ENCODE measurements around the gene CEP78.

Gene CEP78

DNA sequence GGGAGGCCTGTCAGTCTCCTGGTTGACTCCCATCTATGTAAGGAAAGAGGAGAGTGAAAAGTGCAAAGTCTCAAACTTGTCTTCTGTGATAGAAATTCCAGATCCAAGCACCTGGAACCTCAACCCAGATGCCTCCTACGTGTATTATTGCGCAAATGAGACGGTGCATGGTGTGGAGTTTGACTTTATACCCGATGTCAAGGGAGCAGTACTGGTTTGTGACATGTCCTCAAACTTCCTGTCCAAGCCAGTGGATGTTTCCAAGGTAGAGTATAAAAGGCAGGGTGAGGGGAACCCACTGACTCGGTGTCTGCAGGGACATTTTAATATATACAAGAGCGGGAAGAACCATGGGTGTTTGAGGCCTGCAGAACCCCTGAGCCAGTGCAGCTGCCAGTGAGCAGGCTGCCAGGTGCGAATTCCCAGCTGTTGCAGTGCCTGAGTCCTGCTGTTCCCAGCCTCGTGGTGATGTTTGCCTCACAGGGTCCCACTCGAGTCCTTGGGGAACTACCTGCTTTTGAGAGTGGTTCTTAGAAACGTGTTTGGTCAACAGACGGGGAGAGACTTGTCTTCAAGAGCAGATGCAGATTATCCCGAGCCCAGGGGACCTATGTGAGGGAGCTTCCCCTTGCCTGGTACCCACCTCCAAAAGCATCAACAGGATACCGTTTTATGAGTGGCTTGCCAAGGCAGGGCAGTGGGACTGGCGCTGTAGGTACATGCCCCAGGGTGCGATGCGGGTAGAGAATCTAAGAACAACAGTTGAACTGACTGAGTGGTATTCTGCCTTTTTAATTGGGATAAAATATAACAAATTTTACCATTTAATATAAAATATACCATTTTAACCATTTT, 70.6 kb downstream of the CEP78 start:
- DNase-seq (ENCODE audit: low read depth in 2 of 2): no peak

DNA sequence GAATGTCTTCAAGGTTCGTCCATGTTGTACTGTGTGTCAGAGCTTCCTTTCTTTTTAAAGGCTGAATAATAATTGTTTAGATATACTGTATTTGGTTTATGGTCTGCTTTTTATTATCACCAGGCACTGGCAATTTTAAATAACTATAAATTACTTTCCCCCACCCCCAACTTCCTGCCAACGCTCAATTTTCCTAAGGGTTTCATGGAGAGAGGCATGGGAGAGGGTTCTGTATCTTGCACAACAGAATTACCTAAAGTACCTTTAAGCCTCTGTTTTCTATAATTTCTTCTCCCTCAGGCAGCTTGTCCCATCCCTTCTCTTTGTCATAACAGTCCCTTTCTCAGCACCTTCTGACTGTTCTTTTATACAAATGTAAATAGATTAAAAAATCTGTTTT, 71.5 kb downstream of the CEP78 start:
- no peak for DNase-seq (ENCODE audit: low read depth in 2 of 2)

DNA sequence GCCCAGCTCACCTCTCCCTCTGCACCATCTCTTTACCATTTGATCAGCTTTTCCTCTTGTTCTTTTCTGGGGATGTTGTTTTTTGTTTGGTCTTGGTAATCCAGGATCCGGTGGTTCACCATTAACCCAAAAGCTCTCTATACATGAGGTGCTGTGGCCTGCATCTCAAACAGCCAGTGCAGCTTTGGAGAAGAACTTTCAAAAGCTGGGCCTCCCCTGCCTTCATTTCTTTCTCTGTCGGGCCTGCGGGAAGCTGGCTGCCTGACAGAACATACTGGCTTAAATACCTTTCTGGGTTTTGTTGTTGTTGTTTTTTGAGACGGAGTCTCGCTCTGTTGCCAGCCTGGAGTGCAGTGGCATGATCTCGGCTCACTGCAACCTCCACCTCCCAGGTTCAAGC, 73.2 kb downstream of the CEP78 start:
- DNase-seq (ENCODE audit: low read depth in 2 of 2): no peak

- no peak for DNase-seq (ENCODE audit: low read depth in 2 of 2)
Measured at GRCh38 chr9:78311075-78311474, 75.2 kb downstream of the CEP78 start.

GRCh38 chr9:78311886-78312524, 76.1 kb downstream of the CEP78 start:
- DNase-seq (ENCODE audit: low read depth in 2 of 2): no peak

DNA sequence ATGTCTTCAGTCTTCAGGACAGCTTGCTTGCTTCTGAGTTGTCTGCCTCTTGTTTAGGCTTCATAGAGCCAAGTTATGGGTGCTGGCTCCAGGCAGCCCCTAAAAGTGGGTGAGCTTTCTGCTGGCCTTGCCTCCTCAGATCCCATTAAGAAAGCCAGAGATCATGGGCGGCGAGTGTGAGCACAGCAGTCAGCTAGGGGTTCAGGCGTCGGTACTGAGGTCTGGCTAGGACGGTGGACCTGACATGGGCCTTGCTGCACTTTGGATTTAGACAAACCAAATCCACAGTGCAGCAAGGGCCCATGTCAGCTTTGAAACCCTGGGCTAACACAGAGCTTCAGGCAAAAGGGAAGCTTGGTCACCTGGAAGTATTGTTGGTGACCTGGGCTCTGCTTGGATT, 78.7 kb downstream of the CEP78 start:
- DNase-seq (ENCODE audit: low read depth in 2 of 2): no peak

GRCh38 chr9:78314953-78315870, 79.3 kb downstream of the CEP78 start:
- no peak for DNase-seq (ENCODE audit: low read depth in 2 of 2)

- DNase-seq (ENCODE audit: low read depth in 2 of 2): no peak
Measured at GRCh38 chr9:78316166-78316892, 80.5 kb downstream of the CEP78 start.

GRCh38 chr9:78319197-78320029, 83.5 kb downstream of the CEP78 start:
- DNase-seq (ENCODE audit: low read depth in 2 of 2): no peak

DNA sequence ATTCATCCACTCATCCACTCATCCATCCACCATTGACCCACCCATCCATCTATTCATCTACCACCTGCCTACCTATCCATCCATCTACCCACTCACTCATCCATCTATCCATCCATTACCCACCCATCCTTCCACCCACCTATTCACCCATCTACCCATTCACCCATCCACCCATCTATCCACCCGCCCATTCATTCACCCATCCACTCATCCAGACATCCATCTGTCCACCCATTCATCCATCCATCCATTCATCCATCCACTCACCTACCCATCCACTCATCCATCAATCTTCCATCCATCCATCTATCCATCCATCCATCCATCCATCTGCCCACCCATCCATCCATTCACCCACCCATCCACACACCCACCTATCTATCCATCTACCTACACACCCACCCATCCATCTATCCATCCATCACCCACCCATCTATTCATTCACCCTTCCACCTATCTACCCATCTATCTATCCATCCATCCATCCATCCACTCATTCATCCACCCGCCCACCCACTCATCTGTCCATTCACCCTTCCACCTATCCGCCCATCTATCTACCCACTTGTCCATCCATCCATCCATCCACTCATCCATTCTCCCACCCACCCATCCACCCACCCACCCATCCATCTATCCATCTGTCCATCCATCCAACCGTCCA, 84.3 kb downstream of the CEP78 start:
- DNase-seq (ENCODE audit: low read depth in 2 of 2): no peak

DNA sequence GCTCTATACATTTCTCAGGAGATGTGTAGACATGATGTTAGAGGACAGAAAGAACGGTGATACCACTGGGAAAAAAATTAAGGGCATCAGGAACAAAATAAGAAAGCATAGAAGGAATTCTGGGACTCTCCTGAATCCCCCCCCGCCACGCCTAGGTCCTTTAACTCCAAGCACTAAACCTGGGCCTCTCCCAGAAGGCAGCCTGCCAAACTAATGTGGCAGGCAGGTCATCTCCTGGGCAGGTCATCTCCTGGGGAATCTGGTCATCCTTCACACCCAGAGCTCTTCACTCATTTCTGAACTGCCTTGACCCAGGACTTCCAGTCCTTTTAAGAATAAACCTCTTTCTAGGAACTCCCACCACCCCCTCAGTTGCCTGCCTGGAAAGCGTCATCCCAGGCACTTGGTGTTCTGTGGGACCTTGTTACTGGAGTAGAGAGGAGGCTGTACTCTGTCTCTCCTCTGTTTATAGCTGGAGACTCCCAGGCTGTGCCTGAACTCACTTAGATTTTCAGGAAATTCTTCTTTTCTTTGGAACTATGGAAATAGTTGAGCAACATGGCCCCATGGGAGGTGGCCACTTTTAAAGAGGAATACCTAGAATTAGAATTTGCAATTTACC, 85.1 kb downstream of the CEP78 start:
- no peak for DNase-seq (ENCODE audit: low read depth in 2 of 2)

DNA sequence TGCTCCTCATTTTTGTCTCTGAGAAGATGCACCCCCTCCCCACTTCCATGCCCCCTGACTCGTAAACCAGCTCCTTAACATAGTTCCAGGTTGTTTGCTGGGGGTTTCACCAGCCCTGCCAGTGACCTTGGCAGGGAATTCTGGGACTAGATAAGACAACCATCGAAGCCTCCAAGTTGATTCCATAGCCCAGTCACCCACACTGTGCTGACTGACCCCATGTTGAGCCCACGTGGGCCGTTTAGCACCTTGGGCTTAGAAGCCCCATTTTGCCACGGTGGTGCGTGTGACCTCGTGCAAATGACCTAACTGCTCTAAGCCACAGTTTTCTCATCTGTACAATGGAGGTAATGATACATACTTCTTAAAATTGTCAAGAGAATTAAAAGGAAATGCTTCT, 85.6 kb downstream of the CEP78 start:
- no peak for DNase-seq (ENCODE audit: low read depth in 2 of 2)

- DNase-seq (ENCODE audit: low read depth in 2 of 2): no peak
Measured at GRCh38 chr9:78324068-78324650, 88.3 kb downstream of the CEP78 start.

DNA sequence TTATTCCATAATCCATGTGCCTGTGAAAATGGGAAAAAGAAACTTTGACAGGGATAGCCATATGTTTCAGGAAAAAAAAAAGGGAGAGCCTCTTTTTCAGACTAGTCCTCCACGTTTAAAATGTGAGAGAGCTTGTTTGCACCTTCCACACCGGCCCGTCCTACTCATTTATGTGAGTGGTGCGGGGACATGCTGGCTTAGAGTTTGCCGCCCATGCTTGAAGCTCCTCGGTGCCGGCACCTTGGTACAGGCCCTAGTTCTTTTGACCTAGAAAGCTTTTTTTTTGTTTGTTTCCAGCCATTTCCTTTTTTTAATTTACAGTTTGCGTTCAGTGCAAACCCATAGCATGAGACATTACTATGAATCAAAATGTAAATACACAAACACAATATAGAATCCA, 88.8 kb downstream of the CEP78 start:
- no peak for DNase-seq (ENCODE audit: low read depth in 2 of 2)

DNA sequence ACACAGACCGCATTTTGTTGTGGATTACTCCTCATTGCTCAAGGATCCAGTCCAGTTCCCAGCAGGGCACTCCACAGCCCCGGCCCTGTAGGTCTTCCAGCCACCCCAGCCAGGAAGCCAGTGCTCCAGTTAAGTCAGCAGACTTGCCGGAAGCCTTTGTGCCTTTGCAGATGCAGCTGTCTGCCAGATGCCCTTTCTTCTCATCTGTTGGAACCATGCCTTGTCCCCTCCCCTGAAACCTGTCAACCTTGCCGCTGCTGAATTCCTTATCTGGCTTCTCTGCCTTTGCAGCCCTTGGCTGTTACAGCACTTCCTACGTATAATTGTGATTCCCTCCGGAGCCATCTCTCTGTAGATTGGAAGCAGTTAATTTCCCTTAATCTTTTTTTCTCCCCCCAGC, 89.5 kb downstream of the CEP78 start:
- DNase-seq (ENCODE audit: low read depth in 2 of 2): no peak

DNA sequence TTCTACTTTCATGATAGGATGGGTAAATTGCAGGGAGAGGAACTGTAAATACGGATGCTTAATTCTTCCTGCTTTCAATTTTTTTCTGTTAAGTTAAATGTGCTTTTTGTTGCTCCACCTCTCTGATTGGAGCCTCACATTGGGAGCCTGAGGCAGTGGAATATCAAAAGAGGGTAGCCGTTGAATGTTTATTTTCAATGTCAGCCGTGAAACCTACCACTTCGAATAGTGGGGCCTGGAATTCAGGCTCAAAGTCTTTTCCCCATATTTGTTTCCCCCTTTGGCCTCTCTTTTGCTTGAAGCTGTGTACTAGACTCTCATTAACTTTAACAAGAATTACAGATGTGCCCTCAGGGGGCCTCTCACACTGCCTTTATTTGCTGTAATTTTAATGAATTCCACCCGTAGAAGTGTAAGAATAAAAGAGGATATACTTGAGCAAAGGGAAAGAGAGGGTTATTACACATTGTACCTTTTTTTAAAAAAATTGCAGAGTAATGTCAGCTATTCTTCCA, 90.0 kb downstream of the CEP78 start:
- no peak for DNase-seq (ENCODE audit: low read depth in 2 of 2)

DNA sequence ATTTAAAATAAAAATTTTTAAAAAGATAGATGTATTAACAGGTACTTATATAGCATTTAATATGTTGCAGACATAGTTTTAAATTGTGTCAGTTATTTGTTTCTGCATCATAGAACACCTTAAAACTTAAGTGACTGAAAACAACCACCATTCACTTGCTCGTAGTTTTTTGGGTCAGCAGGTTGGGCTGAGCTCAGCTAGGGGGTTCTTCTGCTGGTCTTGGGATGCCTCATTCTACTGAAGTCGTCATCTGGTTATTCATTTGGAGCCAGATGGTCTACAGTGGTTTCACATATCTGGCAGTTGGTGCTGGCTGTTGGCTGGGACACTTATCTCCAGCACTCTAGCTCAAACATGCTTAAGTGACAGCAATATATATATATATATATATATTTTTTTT, 90.7 kb downstream of the CEP78 start:
- DNase-seq (ENCODE audit: low read depth in 2 of 2): no peak

Measured in stimulated activated CD4-positive, alpha-beta T cell treated with anti-CD3 and anti-CD28 coated beads, Interleukin-4, amount 100 ng/mL, for 48 hours (primary cell).